ENCODE measurements around the gene BZW2.
A peak's percentile ranks its signal among the peaks of the same experiment; 100 is the strongest.

The BZW2 gene

GRCh38 chr7:16754856-16755317 is 108.9 kb downstream of the BZW2 start:
- no peak for DNase-seq

GRCh38 chr7:16755397-16755796 is 109.4 kb downstream of the BZW2 start:
- peak; percentile 23 for DNase-seq
